DLD1 (cell line): ENCODE results near the gene SCLT1.

Source experiments
- in situ Hi-C: cut with HindIII; loops from 2 replicates; pipeline ENCODE4 v1.10.0; 2017; ENCODE audit warnings: low sequenced_read_pairs

Gene SCLT1

GRCh38 chr4:128879283-128879682 is 214.1 kb downstream of the SCLT1 start:
- in situ Hi-C loops = no loop called here

GRCh38 chr4:128877934-128878333 is 215.4 kb downstream of the SCLT1 start:
- in situ Hi-C loops = no loop called here

GRCh38 chr4:128876200-128876599 is 217.1 kb downstream of the SCLT1 start:
- in situ Hi-C loops = no loop called here

- in situ Hi-C loops = no loop called here
These were observed 221.4 kb downstream of the SCLT1 start for GRCh38 chr4:128871948-128872347.

GRCh38 chr4:128869776-128870509 is 223.4 kb downstream of the SCLT1 start:
- in situ Hi-C loops = no loop called here

- in situ Hi-C loops = no loop called here
These were observed 224.6 kb downstream of the SCLT1 start for GRCh38 chr4:128868758-128869157.

- in situ Hi-C loops = no loop called here
These were observed 226.6 kb downstream of the SCLT1 start for GRCh38 chr4:128866691-128867090.

- in situ Hi-C loops = no loop called here
These were observed 227.1 kb downstream of the SCLT1 start for GRCh38 chr4:128866269-128866668.

- in situ Hi-C loops = no loop called here
These were observed 228.2 kb downstream of the SCLT1 start for GRCh38 chr4:128865132-128865531.

- in situ Hi-C loops = no loop called here
These were observed 229.8 kb downstream of the SCLT1 start for GRCh38 chr4:128863312-128864075.

- in situ Hi-C loops = no loop called here
These were observed 230.6 kb downstream of the SCLT1 start for GRCh38 chr4:128862608-128863311.

GRCh38 chr4:128861856-128862518 is 231.4 kb downstream of the SCLT1 start:
- in situ Hi-C loops = no loop called here

- in situ Hi-C loops = no loop called here
These were observed 233.3 kb downstream of the SCLT1 start for GRCh38 chr4:128859887-128860677.

- in situ Hi-C loops = no loop called here
These were observed 234.3 kb downstream of the SCLT1 start for GRCh38 chr4:128858879-128859671.

- in situ Hi-C loops = no loop called here
These were observed 237.1 kb downstream of the SCLT1 start for GRCh38 chr4:128856246-128856645.

- in situ Hi-C loops = no loop called here
These were observed 237.7 kb downstream of the SCLT1 start for GRCh38 chr4:128855621-128856020.

GRCh38 chr4:128854433-128854832 is 238.9 kb downstream of the SCLT1 start:
- in situ Hi-C loops = no loop called here

GRCh38 chr4:128853741-128854140 is 239.6 kb downstream of the SCLT1 start:
- in situ Hi-C loops = no loop called here

- in situ Hi-C loops = no loop called here
These were observed 243.1 kb downstream of the SCLT1 start for GRCh38 chr4:128850252-128850651.

- in situ Hi-C loops = no loop called here
These were observed 244.9 kb downstream of the SCLT1 start for GRCh38 chr4:128848461-128848860.
